ENCODE measurements around the gene ZNF680. TPM values are rescaled to one million over a fixed set of nuclear protein-coding genes. Genes with fewer than 3 reads are reported as not detected.
A peak's percentile ranks its signal among the peaks of the same experiment; 100 is the strongest.

The ZNF680 gene
- total and polyA plus RNA-seq, 7 donors = 3.3 to 18.3 (median 16.3) TPM

GRCh38 chr7:64608116-64608910 is 45.4 kb upstream of the ZNF680 start:
- Histone ChIP-seq H3K27me3 (ENCODE audit: insufficient read depth in 3 of 3, low read length in 2 of 3) (no peaks in the 10 kb centered on the region), H3K4me1 (no peaks in the 10 kb centered on the region), H3K27ac (no peak overlapping the region), H3K9me3 (no peaks in the 10 kb centered on the region), H3K4me3 (no peak overlapping the region), H3K36me3 (ENCODE audit: insufficient read depth in 1 of 2, low read depth in 1 of 2) (no peaks in the 10 kb centered on the region)
- TF ChIP-seq, protein P1, sequence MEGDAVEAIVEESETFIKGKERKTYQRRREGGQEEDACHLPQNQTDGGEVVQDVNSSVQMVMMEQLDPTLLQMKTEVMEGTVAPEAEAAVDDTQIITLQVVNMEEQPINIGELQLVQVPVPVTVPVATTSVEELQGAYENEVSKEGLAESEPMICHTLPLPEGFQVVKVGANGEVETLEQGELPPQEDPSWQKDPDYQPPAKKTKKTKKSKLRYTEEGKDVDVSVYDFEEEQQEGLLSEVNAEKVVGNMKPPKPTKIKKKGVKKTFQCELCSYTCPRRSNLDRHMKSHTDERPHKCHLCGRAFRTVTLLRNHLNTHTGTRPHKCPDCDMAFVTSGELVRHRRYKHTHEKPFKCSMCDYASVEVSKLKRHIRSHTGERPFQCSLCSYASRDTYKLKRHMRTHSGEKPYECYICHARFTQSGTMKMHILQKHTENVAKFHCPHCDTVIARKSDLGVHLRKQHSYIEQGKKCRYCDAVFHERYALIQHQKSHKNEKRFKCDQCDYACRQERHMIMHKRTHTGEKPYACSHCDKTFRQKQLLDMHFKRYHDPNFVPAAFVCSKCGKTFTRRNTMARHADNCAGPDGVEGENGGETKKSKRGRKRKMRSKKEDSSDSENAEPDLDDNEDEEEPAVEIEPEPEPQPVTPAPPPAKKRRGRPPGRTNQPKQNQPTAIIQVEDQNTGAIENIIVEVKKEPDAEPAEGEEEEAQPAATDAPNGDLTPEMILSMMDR (IDR thresholded peaks at IDR 0.05) = no peak
- 82 to 92% (median 89%) methylated on average over 6 of the region's 6 CpGs for WGBS, 3 donors
- ATAC-seq = no peak
- no peak for DNase-seq
- intact Hi-C loops (cut with DNase I) = no loop called here

GRCh38 chr7:64606385-64606784 is 43.5 kb upstream of the ZNF680 start:
- H3K9me3 ChIP-seq = no peaks in the 10 kb centered on the region
- no peak overlapping the region for H3K27ac ChIP-seq
- DNase-seq (no peak), ATAC-seq (no peak)
- H3K36me3 ChIP-seq (ENCODE audit: insufficient read depth in 1 of 2, low read depth in 1 of 2) = no peaks in the 10 kb centered on the region
- H3K27me3 ChIP-seq (ENCODE audit: insufficient read depth in 3 of 3, low read length in 2 of 3) = no peaks in the 10 kb centered on the region
- TF ChIP-seq, protein P1 (IDR thresholded peaks at IDR 0.05) = no peak
- no peaks in the 10 kb centered on the region for H3K4me1 ChIP-seq
- H3K4me3 ChIP-seq = no peak overlapping the region
- intact Hi-C loops (cut with DNase I) = no loop called here

GRCh38 chr7:64603271-64603670 is 40.4 kb upstream of the ZNF680 start:
- peak in 1 of 4 donors; percentile 16 for ATAC-seq
- Histone ChIP-seq H3K4me3 (no peak overlapping the region), H3K27ac (no peak overlapping the region), H3K27me3 (ENCODE audit: insufficient read depth in 3 of 3, low read length in 2 of 3) (no peaks in the 10 kb centered on the region), H3K36me3 (ENCODE audit: insufficient read depth in 1 of 2, low read depth in 1 of 2) (no peaks in the 10 kb centered on the region), H3K9me3 (no peaks in the 10 kb centered on the region), H3K4me1 (no peaks in the 10 kb centered on the region)
- whole genome bisulfite sequencing, 3 donors = 75 to 96% (median 93%) methylated on average over 1 of the region's 1 CpG
- intact Hi-C loops (cut with DNase I) = no loop called here
- no peak for DNase-seq
- TF ChIP-seq, protein P1 (IDR thresholded peaks at IDR 0.05) = no peak

DNA sequence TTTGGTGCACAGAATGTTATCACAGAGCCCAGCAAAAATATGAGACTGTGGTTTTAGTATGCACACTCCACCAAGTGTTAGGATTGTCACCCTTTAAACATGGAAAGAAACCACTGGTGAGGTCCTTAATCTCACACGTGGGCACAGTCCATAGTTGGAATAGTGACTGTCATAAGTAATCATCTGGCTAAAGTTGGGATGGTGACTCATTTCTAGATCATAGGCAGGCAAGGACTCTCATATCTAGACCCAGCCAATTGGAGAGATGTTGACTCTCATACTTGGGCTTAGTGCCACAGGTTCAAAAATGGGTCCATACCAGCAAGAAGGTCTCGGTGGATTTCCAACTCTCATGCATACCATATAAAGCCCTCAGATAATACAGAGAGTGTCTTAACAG is 39.6 kb upstream of the ZNF680 start:
- 34 to 62% (median 49%) methylated on average over 2 of the region's 2 CpGs for WGBS, 3 donors
- no peak overlapping the region for H3K4me3 ChIP-seq
- no peaks in the 10 kb centered on the region for H3K9me3 ChIP-seq
- TF ChIP-seq, protein P1 (IDR thresholded peaks at IDR 0.05) = no peak
- H3K27me3 ChIP-seq (ENCODE audit: insufficient read depth in 3 of 3, low read length in 2 of 3) = no peaks in the 10 kb centered on the region
- intact Hi-C loops (cut with DNase I) = no loop called here
- DNase-seq = no peak
- no peaks in the 10 kb centered on the region for H3K4me1 ChIP-seq
- ATAC-seq = peak in 3 of 4 donors; percentile 35 to 63 (median 52)
- no peaks in the 10 kb centered on the region for H3K36me3 ChIP-seq (ENCODE audit: insufficient read depth in 1 of 2, low read depth in 1 of 2)
- H3K27ac ChIP-seq = no peak overlapping the region

DNA sequence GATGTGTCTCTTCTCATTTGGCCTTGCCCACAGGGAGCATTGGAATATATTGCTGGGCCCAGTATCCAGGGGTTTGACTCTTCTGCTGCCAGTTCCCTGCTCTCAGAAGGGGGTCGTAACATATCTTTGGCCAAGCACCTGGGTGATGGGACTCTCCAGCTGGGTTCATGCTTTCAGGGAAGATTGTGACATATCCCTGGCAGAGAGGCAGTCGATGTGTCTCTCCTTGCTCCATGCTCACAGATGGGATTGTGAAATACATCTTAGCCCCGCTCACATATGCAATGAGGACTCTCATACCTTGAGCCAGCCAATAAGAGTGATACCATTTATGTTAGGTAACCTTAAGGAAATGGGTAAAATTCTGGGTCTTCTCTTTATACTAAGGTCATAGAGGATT is 39.2 kb upstream of the ZNF680 start:
- 82 to 92% (median 87%) methylated on average over 3 of the region's 3 CpGs for WGBS, 3 donors
- no peaks in the 10 kb centered on the region for H3K9me3 ChIP-seq
- H3K27ac ChIP-seq = no peak overlapping the region
- ATAC-seq = peak in 1 of 4 donors; percentile 20
- no peaks in the 10 kb centered on the region for H3K27me3 ChIP-seq (ENCODE audit: insufficient read depth in 3 of 3, low read length in 2 of 3)
- no peak for DNase-seq
- TF ChIP-seq, protein P1 (IDR thresholded peaks at IDR 0.05) = no peak
- intact Hi-C loops (cut with DNase I) = no loop called here
- H3K4me3 ChIP-seq = no peak overlapping the region
- H3K4me1 ChIP-seq = no peaks in the 10 kb centered on the region
- H3K36me3 ChIP-seq (ENCODE audit: insufficient read depth in 1 of 2, low read depth in 1 of 2) = no peaks in the 10 kb centered on the region
